Suppressor macrophage treated with lipopolysaccharide for 1 hour (primary cell): ENCODE results near the gene P2RX3.
A peak's percentile ranks its signal among the peaks of the same experiment; 100 is the strongest.
"Not testable (repeated sequence)": the region's sequence is repeated elsewhere in the genome, so short reads cannot be mapped to it uniquely, and the experiment has no call there.

ENCODE experiments used
- DNase-seq, 3 donors: peaks; one replicate each; pipeline ENCODE4 v3.0.0-alpha.2; 2020 to 2022

P2RX3 gene

GRCh38 chr11:57403003-57403801, 65.0 kb downstream of the P2RX3 start:
- DNase-seq, result not testable (repeated sequence)

- DNase-seq, result no peak
Observed at GRCh38 chr11:57403802-57404147, 65.6 kb downstream of the P2RX3 start.

GRCh38 chr11:57405271-57405860, 67.2 kb downstream of the P2RX3 start:
- DNase-seq, result peak; percentile 88 to 94 (median 90)

- peak; percentile 91 to 98 (median 93) for DNase-seq
Observed at GRCh38 chr11:57406337-57406904, 68.3 kb downstream of the P2RX3 start.

GRCh38 chr11:57407010-57407920, 69.1 kb downstream of the P2RX3 start:
- DNase-seq, result no peak

GRCh38 chr11:57407941-57408475, 69.9 kb downstream of the P2RX3 start:
- DNase-seq, result no peak

- no peak for DNase-seq
Observed at GRCh38 chr11:57408771-57409170, 70.6 kb downstream of the P2RX3 start.

GRCh38 chr11:57409321-57410100, 71.4 kb downstream of the P2RX3 start:
- no peak for DNase-seq

GRCh38 chr11:57410287-57410686, 72.1 kb downstream of the P2RX3 start:
- peak; percentile 64 to 82 (median 66) for DNase-seq

GRCh38 chr11:57413681-57414080, 75.5 kb downstream of the P2RX3 start:
- no peak for DNase-seq

GRCh38 chr11:57414612-57415212, 76.6 kb downstream of the P2RX3 start:
- no peak for DNase-seq

GRCh38 chr11:57416436-57416835, 78.3 kb downstream of the P2RX3 start:
- DNase-seq, result no peak

GRCh38 chr11:57417056-57417455, 78.9 kb downstream of the P2RX3 start:
- peak; percentile 49 to 69 (median 56) for DNase-seq

- DNase-seq, result peak; percentile 35 to 59 (median 54)
Observed at GRCh38 chr11:57418131-57418530, 80.0 kb downstream of the P2RX3 start.

GRCh38 chr11:57419146-57419545, 81.0 kb downstream of the P2RX3 start:
- peak; percentile 43 to 62 (median 59) for DNase-seq

GRCh38 chr11:57421066-57421465, 82.9 kb downstream of the P2RX3 start:
- DNase-seq, result no peak

GRCh38 chr11:57421805-57422204, 83.7 kb downstream of the P2RX3 start:
- no peak for DNase-seq
